ENCODE data around the gene SELENOI. TPM values are rescaled to one million over a fixed set of nuclear protein-coding genes. Genes with fewer than 3 reads are reported as not detected.

The SELENOI gene
- total and polyA plus RNA-seq, 2 experiments from 2014 or later = 8.4 to 67.8 TPM

DNA sequence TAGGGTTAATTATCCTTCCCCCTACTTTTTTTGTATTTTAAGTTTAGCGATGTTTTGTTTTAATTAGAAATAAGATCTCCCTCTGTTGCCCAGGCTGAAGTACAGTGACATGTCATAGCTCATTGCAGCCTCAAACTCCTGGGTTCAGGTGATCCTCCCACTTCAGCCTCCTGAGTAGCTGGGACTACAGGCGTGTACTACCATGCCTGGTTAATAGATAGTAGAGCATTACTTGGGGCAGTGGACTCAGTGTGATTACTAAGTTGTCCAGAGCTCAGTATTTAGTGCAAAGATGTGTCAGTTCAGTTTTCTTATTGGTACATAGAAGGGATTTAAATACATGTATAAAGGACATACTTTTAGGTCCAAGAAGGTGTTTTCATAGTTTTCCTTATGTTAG is 10.2 kb downstream of the SELENOI start:
- Histone ChIP-seq H3K4me1 (ENCODE audit: insufficient read depth) (peaks cover 6% of the 10 kb centered on the region; the same call in 1 of the 2 replicates), H2AFZ (no peak overlapping the region), H3K27ac (ENCODE audit: low read depth) (no peak overlapping the region), H3K36me3 (ENCODE audit: insufficient read depth) (no peaks in the 10 kb centered on the region), H3K27me3 (ENCODE audit: insufficient read depth) (no peaks in the 10 kb centered on the region), H4K20me1 (replicated peaks; ENCODE audit: insufficient read depth) (peaks cover 49% of the 10 kb centered on the region), H3F3A (replicated peaks; ENCODE audit: low read depth) (no peaks in the 10 kb centered on the region), H3K4me2 (no peak overlapping the region), H3K9me2 (ENCODE audit: insufficient read depth) (no peaks in the 10 kb centered on the region), H3K79me2 (replicated peaks; ENCODE audit: insufficient read depth) (peaks cover 100% of the 10 kb centered on the region), H3K4me3 (no peak overlapping the region)
- TF ChIP-seq, protein P1, sequence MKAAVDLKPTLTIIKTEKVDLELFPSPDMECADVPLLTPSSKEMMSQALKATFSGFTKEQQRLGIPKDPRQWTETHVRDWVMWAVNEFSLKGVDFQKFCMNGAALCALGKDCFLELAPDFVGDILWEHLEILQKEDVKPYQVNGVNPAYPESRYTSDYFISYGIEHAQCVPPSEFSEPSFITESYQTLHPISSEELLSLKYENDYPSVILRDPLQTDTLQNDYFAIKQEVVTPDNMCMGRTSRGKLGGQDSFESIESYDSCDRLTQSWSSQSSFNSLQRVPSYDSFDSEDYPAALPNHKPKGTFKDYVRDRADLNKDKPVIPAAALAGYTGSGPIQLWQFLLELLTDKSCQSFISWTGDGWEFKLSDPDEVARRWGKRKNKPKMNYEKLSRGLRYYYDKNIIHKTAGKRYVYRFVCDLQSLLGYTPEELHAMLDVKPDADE (IDR thresholded peaks at IDR 0.05) = no peak
- TF ChIP-seq, protein P2, sequence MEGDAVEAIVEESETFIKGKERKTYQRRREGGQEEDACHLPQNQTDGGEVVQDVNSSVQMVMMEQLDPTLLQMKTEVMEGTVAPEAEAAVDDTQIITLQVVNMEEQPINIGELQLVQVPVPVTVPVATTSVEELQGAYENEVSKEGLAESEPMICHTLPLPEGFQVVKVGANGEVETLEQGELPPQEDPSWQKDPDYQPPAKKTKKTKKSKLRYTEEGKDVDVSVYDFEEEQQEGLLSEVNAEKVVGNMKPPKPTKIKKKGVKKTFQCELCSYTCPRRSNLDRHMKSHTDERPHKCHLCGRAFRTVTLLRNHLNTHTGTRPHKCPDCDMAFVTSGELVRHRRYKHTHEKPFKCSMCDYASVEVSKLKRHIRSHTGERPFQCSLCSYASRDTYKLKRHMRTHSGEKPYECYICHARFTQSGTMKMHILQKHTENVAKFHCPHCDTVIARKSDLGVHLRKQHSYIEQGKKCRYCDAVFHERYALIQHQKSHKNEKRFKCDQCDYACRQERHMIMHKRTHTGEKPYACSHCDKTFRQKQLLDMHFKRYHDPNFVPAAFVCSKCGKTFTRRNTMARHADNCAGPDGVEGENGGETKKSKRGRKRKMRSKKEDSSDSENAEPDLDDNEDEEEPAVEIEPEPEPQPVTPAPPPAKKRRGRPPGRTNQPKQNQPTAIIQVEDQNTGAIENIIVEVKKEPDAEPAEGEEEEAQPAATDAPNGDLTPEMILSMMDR (conservative IDR thresholded peaks at IDR 0.05; ENCODE audit: low read depth in 2 of 2) = no peak
- no peak for TF ChIP-seq JUNB (IDR thresholded peaks at IDR 0.05; ENCODE audit: unreplicated experiment)
- TF ChIP-seq CREB1 (CRISPR knock-in tag; IDR thresholded peaks at IDR 0.05; ENCODE audit: low read depth) = no peak
- no peak for TF ChIP-seq NANOG (IDR thresholded peaks at IDR 0.05; ENCODE audit: borderline replicate concordance)
- TF ChIP-seq POLR2AphosphoS5 (IDR thresholded peaks at IDR 0.05; ENCODE audit: low read depth) = no peak
- no peak for TF ChIP-seq EZH2phosphoT487 (IDR thresholded peaks at IDR 0.05; ENCODE audit: unreplicated experiment)
- no peak for TF ChIP-seq ZNF331 (CRISPR knock-in tag; IDR thresholded peaks at IDR 0.05; ENCODE audit: low read depth)
- no peak for TF ChIP-seq STAT1 (IDR thresholded peaks at IDR 0.05; ENCODE audit: unreplicated experiment)
- TF ChIP-seq EZH2 (IDR thresholded peaks at IDR 0.05; ENCODE audit: low read depth, unreplicated experiment) = no peak
- DNase-seq (ENCODE audit: low spot score) = no peak
- H3K4me3 Mint-ChIP-seq = no peak overlapping the region
- H3K4me1 Mint-ChIP-seq = peaks cover 23% of the 10 kb centered on the region
- no peaks in the 10 kb centered on the region for H3K27me3 Mint-ChIP-seq (ENCODE audit: insufficient read depth, low read depth, poor library complexity)
- H3K9me3 Mint-ChIP-seq = no peaks in the 10 kb centered on the region
- H3K36me3 Mint-ChIP-seq (ENCODE audit: low read depth) = peaks cover 12% of the 10 kb centered on the region
- no peak for ATAC-seq
- H3K27ac Mint-ChIP-seq = no peak overlapping the region

DNA sequence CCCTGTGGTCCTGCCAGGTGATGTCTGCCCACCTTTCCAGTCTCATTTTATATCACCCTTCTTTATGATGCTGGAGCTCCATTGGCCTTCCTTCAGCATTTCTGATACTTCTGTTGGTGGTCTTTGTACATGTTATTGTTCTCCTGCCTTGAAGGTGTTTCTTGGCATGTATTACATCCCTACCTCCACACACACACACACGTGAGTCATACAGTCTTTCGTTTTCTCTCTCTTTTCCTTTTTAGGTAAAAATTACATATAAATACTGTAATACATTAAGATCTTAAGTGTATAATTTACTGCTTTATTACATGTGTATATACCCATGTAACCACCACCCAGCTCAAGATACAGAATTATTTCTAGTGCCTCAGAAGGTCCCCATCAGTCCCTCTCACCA is 10.8 kb downstream of the SELENOI start:
- Histone ChIP-seq H3K36me3 (ENCODE audit: insufficient read depth) (no peaks in the 10 kb centered on the region), H3K4me2 (no peak overlapping the region), H3K27me3 (ENCODE audit: insufficient read depth) (no peaks in the 10 kb centered on the region), H4K20me1 (replicated peaks; ENCODE audit: insufficient read depth) (peaks cover 52% of the 10 kb centered on the region), H3K27ac (ENCODE audit: low read depth) (no peak overlapping the region), H3F3A (replicated peaks; ENCODE audit: low read depth) (no peaks in the 10 kb centered on the region), H3K4me3 (no peak overlapping the region), H3K4me1 (ENCODE audit: insufficient read depth) (peaks cover 6% of the 10 kb centered on the region; the same call in 1 of the 2 replicates), H2AFZ (no peak overlapping the region), H3K9me2 (ENCODE audit: insufficient read depth) (no peaks in the 10 kb centered on the region), H3K79me2 (replicated peaks; ENCODE audit: insufficient read depth) (peaks cover 100% of the 10 kb centered on the region)
- ATAC-seq (no peak), DNase-seq (ENCODE audit: low spot score) (no peak)
- Mint-ChIP-seq H3K4me1 (peaks cover 23% of the 10 kb centered on the region), H3K27me3 (ENCODE audit: insufficient read depth, low read depth, poor library complexity) (no peaks in the 10 kb centered on the region), H3K36me3 (ENCODE audit: low read depth) (peaks cover 12% of the 10 kb centered on the region), H3K9me3 (no peaks in the 10 kb centered on the region), H3K4me3 (no peak overlapping the region), H3K27ac (no peak overlapping the region)
- TF ChIP-seq, protein P3, sequence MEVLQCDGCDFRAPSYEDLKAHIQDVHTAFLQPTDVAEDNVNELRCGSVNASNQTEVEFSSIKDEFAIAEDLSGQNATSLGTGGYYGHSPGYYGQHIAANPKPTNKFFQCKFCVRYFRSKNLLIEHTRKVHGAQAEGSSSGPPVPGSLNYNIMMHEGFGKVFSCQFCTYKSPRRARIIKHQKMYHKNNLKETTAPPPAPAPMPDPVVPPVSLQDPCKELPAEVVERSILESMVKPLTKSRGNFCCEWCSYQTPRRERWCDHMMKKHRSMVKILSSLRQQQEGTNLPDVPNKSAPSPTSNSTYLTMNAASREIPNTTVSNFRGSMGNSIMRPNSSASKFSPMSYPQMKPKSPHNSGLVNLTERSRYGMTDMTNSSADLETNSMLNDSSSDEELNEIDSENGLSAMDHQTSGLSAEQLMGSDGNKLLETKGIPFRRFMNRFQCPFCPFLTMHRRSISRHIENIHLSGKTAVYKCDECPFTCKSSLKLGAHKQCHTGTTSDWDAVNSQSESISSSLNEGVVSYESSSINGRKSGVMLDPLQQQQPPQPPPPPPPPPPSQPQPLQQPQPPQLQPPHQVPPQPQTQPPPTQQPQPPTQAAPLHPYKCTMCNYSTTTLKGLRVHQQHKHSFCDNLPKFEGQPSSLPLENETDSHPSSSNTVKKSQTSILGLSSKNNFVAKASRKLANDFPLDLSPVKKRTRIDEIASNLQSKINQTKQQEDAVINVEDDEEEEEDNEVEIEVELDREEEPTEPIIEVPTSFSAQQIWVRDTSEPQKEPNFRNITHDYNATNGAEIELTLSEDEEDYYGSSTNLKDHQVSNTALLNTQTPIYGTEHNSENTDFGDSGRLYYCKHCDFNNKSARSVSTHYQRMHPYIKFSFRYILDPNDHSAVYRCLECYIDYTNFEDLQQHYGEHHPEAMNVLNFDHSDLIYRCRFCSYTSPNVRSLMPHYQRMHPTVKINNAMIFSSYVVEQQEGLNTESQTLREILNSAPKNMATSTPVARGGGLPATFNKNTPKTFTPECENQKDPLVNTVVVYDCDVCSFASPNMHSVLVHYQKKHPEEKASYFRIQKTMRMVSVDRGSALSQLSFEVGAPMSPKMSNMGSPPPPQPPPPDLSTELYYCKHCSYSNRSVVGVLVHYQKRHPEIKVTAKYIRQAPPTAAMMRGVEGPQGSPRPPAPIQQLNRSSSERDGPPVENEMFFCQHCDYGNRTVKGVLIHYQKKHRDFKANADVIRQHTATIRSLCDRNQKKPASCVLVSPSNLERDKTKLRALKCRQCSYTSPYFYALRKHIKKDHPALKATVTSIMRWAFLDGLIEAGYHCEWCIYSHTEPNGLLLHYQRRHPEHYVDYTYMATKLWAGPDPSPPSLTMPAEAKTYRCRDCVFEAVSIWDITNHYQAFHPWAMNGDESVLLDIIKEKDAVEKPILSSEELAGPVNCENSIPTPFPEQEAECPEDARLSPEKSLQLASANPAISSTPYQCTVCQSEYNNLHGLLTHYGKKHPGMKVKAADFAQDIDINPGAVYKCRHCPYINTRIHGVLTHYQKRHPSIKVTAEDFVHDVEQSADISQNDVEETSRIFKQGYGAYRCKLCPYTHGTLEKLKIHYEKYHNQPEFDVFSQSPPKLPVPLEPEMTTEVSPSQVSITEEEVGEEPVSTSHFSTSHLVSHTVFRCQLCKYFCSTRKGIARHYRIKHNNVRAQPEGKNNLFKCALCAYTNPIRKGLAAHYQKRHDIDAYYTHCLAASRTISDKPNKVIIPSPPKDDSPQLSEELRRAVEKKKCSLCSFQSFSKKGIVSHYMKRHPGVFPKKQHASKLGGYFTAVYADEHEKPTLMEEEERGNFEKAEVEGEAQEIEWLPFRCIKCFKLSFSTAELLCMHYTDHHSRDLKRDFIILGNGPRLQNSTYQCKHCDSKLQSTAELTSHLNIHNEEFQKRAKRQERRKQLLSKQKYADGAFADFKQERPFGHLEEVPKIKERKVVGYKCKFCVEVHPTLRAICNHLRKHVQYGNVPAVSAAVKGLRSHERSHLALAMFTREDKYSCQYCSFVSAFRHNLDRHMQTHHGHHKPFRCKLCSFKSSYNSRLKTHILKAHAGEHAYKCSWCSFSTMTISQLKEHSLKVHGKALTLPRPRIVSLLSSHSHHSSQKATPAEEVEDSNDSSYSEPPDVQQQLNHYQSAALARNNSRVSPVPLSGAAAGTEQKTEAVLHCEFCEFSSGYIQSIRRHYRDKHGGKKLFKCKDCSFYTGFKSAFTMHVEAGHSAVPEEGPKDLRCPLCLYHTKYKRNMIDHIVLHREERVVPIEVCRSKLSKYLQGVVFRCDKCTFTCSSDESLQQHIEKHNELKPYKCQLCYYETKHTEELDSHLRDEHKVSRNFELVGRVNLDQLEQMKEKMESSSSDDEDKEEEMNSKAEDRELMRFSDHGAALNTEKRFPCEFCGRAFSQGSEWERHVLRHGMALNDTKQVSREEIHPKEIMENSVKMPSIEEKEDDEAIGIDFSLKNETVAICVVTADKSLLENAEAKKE (CRISPR knock-in tag; IDR thresholded peaks at IDR 0.05) = no peak
- TF ChIP-seq CREB1 (CRISPR knock-in tag; IDR thresholded peaks at IDR 0.05; ENCODE audit: low read depth) (no peak), EZH2phosphoT487 (IDR thresholded peaks at IDR 0.05; ENCODE audit: unreplicated experiment) (no peak), EZH2 (IDR thresholded peaks at IDR 0.05; ENCODE audit: low read depth, unreplicated experiment) (no peak), ZNF114 (CRISPR knock-in tag; IDR thresholded peaks at IDR 0.05) (no peak)
